ENCODE data around the gene EEFSEC.

The EEFSEC gene

GRCh38 chr3:128237348-128238183, 84.3 kb downstream of the EEFSEC start:
- no peak overlapping the region for H3K27ac ChIP-seq
- TF ChIP-seq, protein P1, sequence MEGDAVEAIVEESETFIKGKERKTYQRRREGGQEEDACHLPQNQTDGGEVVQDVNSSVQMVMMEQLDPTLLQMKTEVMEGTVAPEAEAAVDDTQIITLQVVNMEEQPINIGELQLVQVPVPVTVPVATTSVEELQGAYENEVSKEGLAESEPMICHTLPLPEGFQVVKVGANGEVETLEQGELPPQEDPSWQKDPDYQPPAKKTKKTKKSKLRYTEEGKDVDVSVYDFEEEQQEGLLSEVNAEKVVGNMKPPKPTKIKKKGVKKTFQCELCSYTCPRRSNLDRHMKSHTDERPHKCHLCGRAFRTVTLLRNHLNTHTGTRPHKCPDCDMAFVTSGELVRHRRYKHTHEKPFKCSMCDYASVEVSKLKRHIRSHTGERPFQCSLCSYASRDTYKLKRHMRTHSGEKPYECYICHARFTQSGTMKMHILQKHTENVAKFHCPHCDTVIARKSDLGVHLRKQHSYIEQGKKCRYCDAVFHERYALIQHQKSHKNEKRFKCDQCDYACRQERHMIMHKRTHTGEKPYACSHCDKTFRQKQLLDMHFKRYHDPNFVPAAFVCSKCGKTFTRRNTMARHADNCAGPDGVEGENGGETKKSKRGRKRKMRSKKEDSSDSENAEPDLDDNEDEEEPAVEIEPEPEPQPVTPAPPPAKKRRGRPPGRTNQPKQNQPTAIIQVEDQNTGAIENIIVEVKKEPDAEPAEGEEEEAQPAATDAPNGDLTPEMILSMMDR (IDR thresholded peaks at IDR 0.05) = no peak
- TF ChIP-seq ZFX (IDR thresholded peaks at IDR 0.05; ENCODE audit: borderline replicate concordance) = no peak

DNA sequence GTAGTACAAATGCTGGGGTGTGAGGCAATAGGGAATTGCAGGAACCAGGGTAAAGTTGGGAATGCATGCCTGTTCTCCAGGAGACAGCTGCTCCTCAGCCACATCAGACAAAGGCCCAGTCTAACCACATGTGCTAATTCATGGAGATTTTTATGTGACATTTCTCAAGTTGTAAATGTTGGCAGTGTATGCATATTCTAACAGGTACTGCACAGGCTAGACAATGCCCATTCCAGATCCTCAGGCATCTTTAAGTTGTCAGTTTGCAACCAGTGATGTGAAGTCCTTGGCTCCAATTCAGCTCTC, 84.9 kb downstream of the EEFSEC start:
- H3K27ac ChIP-seq = no peak overlapping the region
- no peak for TF ChIP-seq ZFX (IDR thresholded peaks at IDR 0.05; ENCODE audit: borderline replicate concordance)
- TF ChIP-seq, protein P1 (IDR thresholded peaks at IDR 0.05) = no peak

- no peak for TF ChIP-seq ZFX (IDR thresholded peaks at IDR 0.05; ENCODE audit: borderline replicate concordance)
- TF ChIP-seq, protein P1 (IDR thresholded peaks at IDR 0.05) = no peak
- no peak overlapping the region for H3K27ac ChIP-seq
These were observed 86.0 kb downstream of the EEFSEC start for GRCh38 chr3:128239304-128239703.

DNA sequence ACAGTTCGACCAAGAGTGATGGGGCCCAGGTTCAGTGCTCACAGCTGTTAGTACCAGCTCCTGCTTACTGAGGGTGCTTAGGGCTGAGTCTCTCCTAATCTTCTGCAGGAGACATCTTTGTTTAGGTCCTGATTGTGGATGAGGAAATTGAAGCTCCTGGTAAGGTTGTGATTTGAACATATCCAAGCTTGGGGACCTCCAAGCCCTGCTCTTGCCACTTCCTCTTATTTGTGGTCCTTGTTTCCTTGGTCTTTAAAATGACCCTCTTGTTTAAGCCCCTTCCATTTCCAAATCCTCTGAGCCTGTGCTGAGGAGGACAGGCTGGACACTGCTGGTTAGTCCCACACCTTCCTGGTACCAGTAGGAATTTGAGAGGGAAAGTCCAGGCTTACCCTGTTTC, 87.0 kb downstream of the EEFSEC start:
- no peak overlapping the region for H3K27ac ChIP-seq

DNA sequence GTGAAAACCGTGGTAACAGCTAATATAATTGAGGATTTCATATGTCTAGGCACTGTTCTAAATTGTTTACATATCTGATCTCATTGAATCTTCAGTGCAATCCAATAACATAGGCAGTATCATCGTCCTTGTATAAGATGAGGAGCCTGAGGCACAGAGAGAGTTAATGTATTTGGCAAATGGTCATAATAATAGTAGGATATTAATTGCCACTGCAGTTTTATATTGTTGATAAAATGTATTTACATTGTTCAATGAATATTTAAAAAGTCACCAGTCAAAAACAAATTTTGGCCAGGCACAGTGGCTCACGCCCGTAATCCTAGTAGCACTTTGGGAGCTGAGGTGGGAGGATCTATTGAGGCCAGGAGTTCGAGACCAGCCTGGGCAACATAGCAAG, 88.5 kb downstream of the EEFSEC start:
- H3K27ac ChIP-seq = no peak overlapping the region
- TF ChIP-seq, protein P1 (IDR thresholded peaks at IDR 0.05) = no peak
- TF ChIP-seq ZFX (IDR thresholded peaks at IDR 0.05; ENCODE audit: borderline replicate concordance) = no peak

More for the DNA sequence above, 87.0 kb downstream of the EEFSEC start:
- TF ChIP-seq, protein P1 (IDR thresholded peaks at IDR 0.05) = no peak
- no peak for TF ChIP-seq ZFX (IDR thresholded peaks at IDR 0.05; ENCODE audit: borderline replicate concordance)

GRCh38 chr3:128242818-128243601, 89.7 kb downstream of the EEFSEC start:
- TF ChIP-seq ZFX (IDR thresholded peaks at IDR 0.05; ENCODE audit: borderline replicate concordance) = no peak
- TF ChIP-seq, protein P1 (IDR thresholded peaks at IDR 0.05) = no peak
- H3K27ac ChIP-seq = no peak overlapping the region
